ENCODE measurements around the gene COPRS.

The COPRS gene

DNA sequence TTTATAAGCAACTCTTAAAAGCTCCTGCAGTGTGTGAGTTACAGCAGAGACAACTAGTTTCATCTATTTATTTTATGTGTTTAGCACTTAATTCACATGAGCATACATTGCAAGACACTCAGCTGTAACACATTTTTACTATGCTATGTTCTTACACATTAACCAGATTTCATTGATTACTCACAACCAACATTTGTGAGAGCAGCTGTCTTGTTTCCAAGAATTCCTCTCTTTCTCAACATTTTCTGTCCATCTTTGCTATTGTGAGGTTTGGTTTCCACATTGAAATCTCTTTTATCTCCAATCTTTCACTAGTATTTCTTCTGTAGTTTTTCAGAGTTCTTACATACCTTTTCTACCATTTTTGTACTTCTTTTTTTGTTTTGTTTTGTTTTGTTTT is 51.2 kb downstream of the COPRS start:
- DNase-seq = no peak

DNA sequence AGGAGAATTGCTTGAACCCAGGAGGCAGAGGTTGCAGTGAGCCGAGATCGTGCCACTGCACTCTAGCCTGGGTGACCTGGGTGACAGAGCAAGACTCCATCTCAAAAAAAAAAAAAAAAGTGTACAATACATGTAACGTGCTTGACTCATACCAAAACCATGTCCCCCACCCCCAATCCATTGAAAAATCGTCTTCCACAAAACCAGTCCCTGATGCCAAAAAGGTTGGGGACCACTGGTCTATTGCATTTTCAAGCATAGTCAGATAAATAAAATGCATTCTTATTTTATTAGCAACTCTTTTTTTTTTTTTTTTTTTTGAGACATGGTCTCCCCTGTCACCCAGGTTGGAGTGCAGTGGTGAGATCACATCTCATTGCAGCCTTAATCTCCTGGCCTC is 52.1 kb downstream of the COPRS start:
- DNase-seq = no peak

DNA sequence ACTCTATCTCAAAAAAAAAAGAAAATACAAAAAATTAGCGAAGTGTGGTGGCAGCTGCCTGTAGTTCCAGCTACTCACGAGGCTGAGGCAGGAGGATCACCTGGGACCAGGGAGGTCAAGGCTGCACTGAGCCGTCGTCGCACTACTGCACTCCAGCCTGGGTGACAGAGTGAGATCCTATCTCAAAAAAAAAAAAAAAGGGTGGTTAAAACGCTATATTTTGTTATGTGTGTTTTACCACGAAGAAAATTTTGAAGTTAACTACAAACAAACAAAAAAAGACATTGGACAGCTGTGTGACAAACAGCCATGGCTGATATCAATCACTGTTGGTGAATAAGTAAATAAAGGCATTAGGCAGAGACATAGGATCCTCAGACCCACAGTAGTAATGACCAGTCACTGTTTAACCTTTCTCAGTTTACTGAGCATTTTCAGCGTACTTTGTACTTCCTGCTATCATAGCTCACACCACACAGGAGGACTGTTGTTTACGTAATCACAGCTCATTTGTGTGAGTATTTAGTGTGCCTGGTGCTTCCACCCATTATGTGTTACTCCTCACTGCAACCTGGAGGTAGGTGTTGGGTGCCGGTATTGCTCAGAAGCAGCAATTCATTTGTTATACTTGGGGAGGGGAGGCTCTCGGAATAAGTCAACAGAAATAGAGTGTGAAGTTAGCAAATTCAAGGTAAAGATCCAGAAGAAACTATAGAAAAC is 55.4 kb downstream of the COPRS start:
- DNase-seq = no peak

DNA sequence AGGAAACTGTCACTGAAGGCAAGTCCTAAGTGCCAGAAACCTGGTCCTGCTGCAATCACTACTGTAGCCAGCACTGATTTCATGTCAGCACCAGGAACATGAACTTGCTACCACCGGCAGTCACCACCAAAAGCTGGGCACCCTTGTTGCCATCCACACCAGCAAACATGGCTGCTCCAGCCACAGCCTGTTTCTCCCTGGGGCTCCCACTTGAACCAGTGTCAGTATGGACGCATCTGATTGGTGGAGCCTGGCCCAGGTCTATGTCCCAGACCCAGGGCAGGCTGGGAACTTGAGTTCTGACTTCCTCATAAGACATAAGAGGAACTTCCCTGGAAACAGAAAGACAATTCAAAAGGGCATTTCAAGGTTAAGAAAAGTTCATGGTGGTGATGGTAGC is 56.5 kb downstream of the COPRS start:
- no peak for DNase-seq
